Neural crest cell (in vitro differentiated cells): ENCODE results near the gene CHRNE. TPM values are rescaled to one million over a fixed set of nuclear protein-coding genes. Genes with fewer than 3 reads are reported as not detected.

Experiments
- DNase-seq: peaks from one replicate; pipeline ENCODE4 v3.0.0; 2021; ENCODE audit warnings: low read depth, mixed read lengths, low spot score
- H3K27ac Mint-ChIP-seq: one replicate; pipeline ENCODE4 v1.8.0; 2021; ENCODE audit warnings: mild to moderate bottlenecking, mixed read lengths; ENCODE audit not compliant: unreplicated experiment
- H3K27me3 Mint-ChIP-seq: 2 replicates; pipeline ENCODE4 v1.8.0; 2021; ENCODE audit warnings: low read depth, mild to moderate bottlenecking, mixed read lengths
- H3K36me3 Mint-ChIP-seq: 2 replicates; pipeline ENCODE4 v1.8.0; 2021; ENCODE audit warnings: low read depth, mild to moderate bottlenecking, mixed read lengths
- H3K4me1 Mint-ChIP-seq: 2 replicates; pipeline ENCODE4 v1.8.0; 2021; ENCODE audit warnings: mixed read lengths
- H3K4me3 Mint-ChIP-seq: one replicate; pipeline ENCODE4 v1.8.0; 2021; ENCODE audit warnings: mild to moderate bottlenecking, mixed read lengths
- H3K9me3 Mint-ChIP-seq: 2 replicates; pipeline ENCODE4 v1.8.0; 2021; ENCODE audit warnings: mixed read lengths
- CTCF ChIP-seq: fragments of 200-600 bp; sonication (generic); conservative IDR thresholded peaks from 2 replicates; pipeline ENCODE4 v1.5.0; 2021; ENCODE audit warnings: antibody characterized with exemption, mild to moderate bottlenecking
- total RNA-seq: library from RNA; stranded (reverse); gene quantifications from 2 replicates; pipeline ENCODE4 v1.2.1, GENCODE V29; 2021

CHRNE gene
- total RNA-seq, 1 donor from 2014 or later = 0.21 TPM

GRCh38 chr17:4892499-4893221, 10.2 kb downstream of the CHRNE start:
- no peak for TF ChIP-seq CTCF
- DNase-seq = no peak
- Mint-ChIP-seq H3K27me3 (no peaks in the 10 kb centered on the region), H3K27ac (no peak overlapping the region), H3K4me3 (no peak overlapping the region), H3K4me1 (no peaks in the 10 kb centered on the region), H3K36me3 (no peaks in the 10 kb centered on the region), H3K9me3 (no peaks in the 10 kb centered on the region)

GRCh38 chr17:4891411-4892410, 11.2 kb downstream of the CHRNE start:
- Mint-ChIP-seq H3K4me1 (no peaks in the 10 kb centered on the region), H3K36me3 (no peaks in the 10 kb centered on the region), H3K9me3 (no peaks in the 10 kb centered on the region), H3K4me3 (no peak overlapping the region), H3K27ac (no peak overlapping the region), H3K27me3 (no peaks in the 10 kb centered on the region)
- TF ChIP-seq CTCF = no peak
- no peak for DNase-seq

GRCh38 chr17:4887581-4887980, 15.3 kb downstream of the CHRNE start:
- no peak for TF ChIP-seq CTCF
- DNase-seq = no peak
- Mint-ChIP-seq H3K9me3 (no peaks in the 10 kb centered on the region), H3K4me1 (no peaks in the 10 kb centered on the region), H3K36me3 (peaks cover 3% of the 10 kb centered on the region), H3K27me3 (no peaks in the 10 kb centered on the region), H3K4me3 (no peak overlapping the region), H3K27ac (no peak overlapping the region)

- peaks cover 3% of the 10 kb centered on the region for H3K36me3 Mint-ChIP-seq
Measured at GRCh38 chr17:4886830-4887229, 16.1 kb downstream of the CHRNE start.

GRCh38 chr17:4884489-4884888, 18.4 kb downstream of the CHRNE start:
- Mint-ChIP-seq H3K27me3 (no peaks in the 10 kb centered on the region), H3K4me3 (no peak overlapping the region), H3K4me1 (no peaks in the 10 kb centered on the region), H3K27ac (peak overlapping the region; percentile 57), H3K9me3 (no peaks in the 10 kb centered on the region), H3K36me3 (peaks cover 3% of the 10 kb centered on the region)
- DNase-seq = no peak
- TF ChIP-seq CTCF = no peak

More at GRCh38 chr17:4886830-4887229, 16.1 kb downstream of the CHRNE start:
- no peak overlapping the region for H3K27ac Mint-ChIP-seq
- no peak for TF ChIP-seq CTCF
- no peaks in the 10 kb centered on the region for H3K4me1 Mint-ChIP-seq
- no peaks in the 10 kb centered on the region for H3K9me3 Mint-ChIP-seq
- no peak for DNase-seq
- no peak overlapping the region for H3K4me3 Mint-ChIP-seq
- H3K27me3 Mint-ChIP-seq = no peaks in the 10 kb centered on the region
